Left kidney (tissue), 2 donors: ENCODE measurements around the gene DEAF1. TPM values are rescaled to one million over a fixed set of nuclear protein-coding genes. Genes with fewer than 3 reads are reported as not detected.

Source experiments
- DNase-seq: peaks from one replicate; pipeline ENCODE4 v3.0.0-alpha.2; 2013
- polyA plus RNA-seq: library from polyadenylated mRNA; unstranded; fragments of 120-200 nt; gene quantifications from one replicate; pipeline ENCODE4 v1.2.1, GENCODE V29; 2013; ENCODE audit not compliant: insufficient read length

Gene DEAF1
- polyA plus RNA-seq, 1 donor = 45.6 TPM

GRCh38 chr11:625636-626268, 69.3 kb downstream of the DEAF1 start:
- DNase-seq = no peak

GRCh38 chr11:624705-625635, 70.1 kb downstream of the DEAF1 start, which contains the start of gene CDHR5:
CDHR5 (minus strand) TSS chr11:624955; CDS start chr11:624902, 53 bp downstream.
- DNase-seq = no peak

GRCh38 chr11:623999-624704, 70.9 kb downstream of the DEAF1 start:
- DNase-seq = no peak

GRCh38 chr11:623349-623869, 71.6 kb downstream of the DEAF1 start:
- DNase-seq = no peak

DNA sequence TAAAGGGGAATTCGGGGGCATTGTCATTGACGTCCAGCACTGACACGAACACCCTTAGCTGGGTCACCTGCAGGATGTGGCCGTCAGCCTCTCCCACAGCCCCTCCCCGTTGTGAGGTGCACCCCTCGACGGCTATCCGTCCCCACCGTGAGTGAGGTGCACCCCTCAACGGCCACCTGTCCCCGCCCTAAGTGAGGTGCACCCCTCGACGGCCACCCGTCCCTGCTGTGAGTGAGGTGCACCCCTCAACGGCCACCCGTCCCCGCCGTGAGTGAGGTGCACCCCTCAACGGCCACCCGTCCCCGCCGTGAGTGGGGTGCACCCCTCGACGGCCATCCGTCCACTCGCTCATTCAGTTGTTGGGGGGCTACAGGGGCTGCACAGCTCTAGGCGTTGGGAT, 73.2 kb downstream of the DEAF1 start:
- no peak for DNase-seq

DNA sequence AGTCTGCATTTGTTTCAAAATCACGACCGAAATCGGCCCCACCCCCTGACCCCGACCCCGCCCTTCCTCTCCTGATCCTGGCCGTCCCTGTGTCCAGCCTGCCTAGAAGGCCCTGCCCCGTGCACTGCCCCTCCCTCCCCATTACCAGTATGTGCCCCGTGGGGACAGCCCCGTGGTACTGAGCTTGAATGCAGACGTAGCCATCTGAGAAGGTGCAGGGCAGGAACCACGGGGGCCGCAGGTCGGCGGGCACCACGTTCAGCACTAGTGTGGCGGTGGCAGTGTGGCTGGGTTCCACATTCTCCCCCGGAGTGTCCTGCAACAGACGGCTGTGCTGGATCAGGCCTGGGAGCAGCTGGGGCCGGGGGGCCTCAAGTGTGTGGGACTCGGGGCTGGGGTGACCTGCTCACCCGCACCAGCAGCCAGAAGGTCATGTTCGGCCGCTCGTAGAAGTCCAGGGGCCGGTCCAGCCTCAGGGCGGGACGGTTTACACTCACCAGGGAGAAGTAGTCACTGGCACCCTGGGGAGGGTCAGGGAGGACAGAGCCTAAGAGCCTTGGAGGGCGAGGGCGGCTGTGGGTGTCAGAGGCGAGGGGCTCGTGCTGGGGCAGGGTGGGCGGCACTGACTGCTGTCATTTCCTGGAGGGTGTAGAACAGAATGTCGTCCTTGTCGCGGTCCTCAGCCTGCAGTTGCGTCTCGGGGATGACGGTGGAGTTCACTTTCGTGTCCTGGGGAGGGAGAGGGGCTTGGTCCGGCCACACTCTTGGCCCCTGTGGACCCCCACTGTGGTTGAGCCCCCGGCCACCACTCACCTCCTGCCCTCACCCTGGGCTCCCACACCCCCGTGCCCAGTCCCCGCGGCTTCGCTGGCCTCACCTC, 73.8 kb downstream of the DEAF1 start:
- no peak for DNase-seq

DNA sequence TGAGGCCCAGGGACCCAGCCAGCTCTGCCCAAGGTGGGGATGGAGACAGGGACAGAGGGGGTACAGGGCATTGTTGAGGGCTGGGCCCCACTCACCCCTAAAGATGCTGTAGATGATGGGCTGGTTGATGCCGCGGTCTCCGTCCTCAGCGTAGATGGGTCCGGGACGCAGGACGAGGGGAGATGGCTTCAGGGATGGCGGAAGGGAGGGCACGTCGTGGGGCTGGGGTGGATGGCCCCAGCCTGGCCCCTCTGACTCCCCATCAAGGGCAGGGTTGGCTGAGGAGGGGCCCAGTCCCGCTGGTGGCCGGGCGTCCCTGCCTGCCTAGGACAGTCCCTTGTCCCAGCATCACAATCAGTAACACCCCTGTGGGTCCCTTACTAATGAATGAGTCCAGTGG, 74.8 kb downstream of the DEAF1 start:
- no peak for DNase-seq

DNA sequence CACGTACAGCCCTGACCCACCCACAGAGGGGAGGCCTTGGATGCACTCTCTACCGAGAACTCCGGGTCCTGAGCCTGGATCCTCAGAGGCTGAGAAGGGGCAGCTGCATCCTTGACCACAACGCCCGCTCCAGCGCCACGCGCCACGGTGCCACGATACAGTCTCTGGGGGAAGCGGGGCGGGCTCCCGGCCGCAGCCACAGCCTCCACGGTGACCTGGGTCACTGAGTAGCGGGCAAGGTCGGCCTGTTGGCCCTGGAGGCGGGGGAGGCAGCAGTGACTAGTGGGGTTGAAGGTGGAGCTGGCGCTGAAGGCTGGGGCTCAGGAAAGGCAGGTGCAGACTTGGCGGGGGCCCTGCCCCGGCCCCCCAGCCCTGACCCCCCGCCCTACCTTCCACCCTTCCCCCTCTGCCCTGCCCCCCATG, 75.4 kb downstream of the DEAF1 start:
- no peak for DNase-seq

DNA sequence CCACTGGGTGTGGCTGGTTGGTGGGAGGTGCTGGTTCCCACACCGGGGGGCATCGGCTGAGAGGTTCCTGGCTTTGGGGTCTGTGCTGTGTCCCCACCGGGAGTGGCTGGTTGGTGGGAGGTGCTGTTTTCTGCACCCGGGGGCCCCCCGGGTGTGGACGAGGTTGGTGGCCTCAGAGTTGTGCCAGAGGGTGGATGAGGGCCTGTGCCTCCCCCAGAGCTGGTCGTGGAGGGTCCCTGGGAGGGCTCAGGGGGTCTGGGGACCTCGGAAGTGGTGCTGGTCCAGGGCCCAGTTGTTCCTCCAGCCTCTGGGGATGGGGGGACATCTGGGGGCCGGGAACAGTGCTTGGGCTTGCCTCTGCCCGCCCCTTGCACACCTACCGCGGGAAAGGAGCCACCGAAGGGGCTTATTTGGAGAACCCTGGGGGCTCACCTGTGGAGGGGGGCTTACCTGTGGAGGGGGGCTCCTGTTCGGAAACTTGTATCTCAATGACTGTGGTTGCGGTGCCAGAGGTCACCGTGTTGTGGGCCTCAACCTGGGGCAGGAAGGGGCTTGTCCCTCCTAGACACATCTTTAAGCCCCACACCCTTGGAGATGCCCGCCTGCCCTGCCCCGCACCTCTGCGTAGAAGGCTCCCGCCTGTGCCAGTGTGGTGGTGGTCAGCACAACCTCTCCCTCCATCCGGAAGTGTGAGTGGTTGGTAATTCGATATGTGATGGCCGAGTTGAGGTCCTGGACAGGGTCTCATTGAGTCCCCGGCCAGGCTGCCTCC, 76.0 kb downstream of the DEAF1 start:
- DNase-seq = no peak

GRCh38 chr11:617912-618682, 76.9 kb downstream of the DEAF1 start:
- DNase-seq = no peak

- no peak for DNase-seq
These were observed 77.7 kb downstream of the DEAF1 start for GRCh38 chr11:617199-617911.

GRCh38 chr11:616320-617198, 78.5 kb downstream of the DEAF1 start:
- DNase-seq = no peak

DNA sequence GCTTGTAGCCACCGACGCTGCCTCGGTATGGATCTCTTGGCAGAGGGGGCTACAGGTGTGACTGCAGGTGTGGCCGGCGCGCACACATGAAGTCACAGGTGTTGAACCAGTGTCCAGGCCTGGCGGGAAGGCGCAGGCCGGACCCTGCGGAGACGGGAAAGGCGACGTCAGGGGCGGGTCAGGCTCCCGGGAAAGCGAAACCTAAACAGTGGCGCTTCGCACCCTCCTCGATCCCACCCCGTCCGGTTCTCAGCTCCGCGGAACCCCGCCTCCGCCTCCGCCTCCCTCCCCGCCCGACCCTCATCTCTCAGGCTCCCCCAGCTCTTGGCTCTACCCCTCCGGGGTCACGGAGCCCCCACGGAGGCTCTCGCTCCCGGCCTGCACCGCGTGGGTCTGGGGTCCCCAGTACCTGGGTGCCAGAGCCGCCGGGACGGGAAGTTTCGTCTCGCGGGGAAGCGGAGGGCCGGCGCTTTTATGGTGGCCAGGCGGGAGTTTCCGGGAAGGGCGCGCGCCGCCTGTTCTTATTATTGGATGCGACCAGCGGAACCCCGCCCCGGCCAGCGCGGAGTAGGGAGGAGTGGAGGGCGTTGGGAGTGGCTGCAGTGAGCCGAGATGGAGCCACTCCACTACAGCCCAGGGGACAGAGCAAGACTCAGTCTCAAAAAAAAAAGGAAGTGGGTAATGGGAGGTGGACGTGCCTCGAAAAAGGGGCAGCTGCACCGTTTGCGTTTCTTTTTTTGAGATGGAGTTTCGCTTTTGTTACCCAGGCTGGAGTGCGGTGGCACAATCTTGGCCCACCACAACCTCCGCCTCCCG, 79.3 kb downstream of the DEAF1 start, which contains the start of gene IRF7:
IRF7 (minus strand) TSS at position 447 of the 816 bp plus-strand sequence. CDS start 586 bp downstream, outside the sequence.
- peak; percentile 91 for DNase-seq

DNA sequence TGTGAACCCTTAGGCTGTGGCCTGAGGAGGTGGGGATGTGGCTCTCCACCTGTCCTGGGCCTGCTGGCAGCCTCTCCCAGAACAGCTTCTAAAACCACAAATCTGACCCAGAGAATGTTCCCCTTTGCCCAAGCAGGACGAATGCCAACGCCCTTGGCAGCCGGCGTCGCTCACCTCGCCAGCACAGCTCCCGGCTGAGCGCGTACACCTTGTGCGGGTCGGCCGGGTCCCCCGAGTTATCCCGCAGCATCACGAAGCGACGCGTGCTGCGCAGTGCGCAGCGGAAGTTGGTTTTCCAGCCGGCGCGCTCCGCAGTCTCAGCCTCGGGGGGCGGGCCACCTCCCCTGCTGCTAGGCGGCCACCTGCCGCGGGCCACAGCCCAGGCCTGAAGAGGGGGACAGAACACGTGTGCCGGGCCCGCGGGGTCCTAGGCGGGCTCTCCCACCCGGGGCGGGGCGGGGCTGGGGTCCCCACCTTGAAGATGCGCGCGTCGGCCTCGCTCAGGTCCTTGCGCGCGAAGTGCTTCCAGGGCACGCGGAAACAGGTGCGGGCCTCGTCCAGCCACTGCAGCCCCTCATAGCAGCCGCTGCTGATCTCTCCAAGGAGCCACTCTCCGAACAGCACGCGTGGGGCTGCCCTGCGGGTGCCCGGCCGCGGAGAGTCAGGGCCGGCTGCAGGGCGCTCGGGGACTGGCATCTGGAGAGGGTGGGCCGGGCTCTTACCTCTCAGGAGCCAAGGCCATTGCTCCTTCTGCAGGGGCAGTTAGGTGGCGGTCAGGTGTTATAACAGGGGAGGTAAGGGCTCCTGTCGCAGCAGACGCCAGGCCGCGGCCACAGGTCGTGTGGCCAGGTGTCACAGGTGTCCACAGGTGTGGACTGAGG, 80.2 kb downstream of the DEAF1 start:
- DNase-seq = no peak

GRCh38 chr11:614021-614622, 80.9 kb downstream of the DEAF1 start:
- DNase-seq = no peak
